HepG2 (cell line): ENCODE measurements around the gene NPAS2. TPM values are rescaled to one million over a fixed set of nuclear protein-coding genes. Genes with fewer than 3 reads are reported as not detected.

Experiments
- DMTF1 ChIP-seq: sonication (generic); formaldehyde crosslinking; IDR thresholded peaks from 2 replicates; pipeline ENCODE4 v1.4.0; 2020; ENCODE audit warnings: mild to moderate bottlenecking, missing genetic modification reagents
- ETV6 ChIP-seq: sonication (generic); formaldehyde crosslinking; conservative IDR thresholded peaks from 2 replicates; pipeline ENCODE4 v1.4.0; 2020; ENCODE audit warnings: missing genetic modification reagents
- FOSL1 ChIP-seq: sonication (generic); formaldehyde crosslinking; IDR thresholded peaks from 2 replicates; pipeline ENCODE4 v1.9.0; 2021; ENCODE audit warnings: missing genetic modification reagents, borderline replicate concordance
- MAZ ChIP-seq, 2 experiments: sonication (generic) in 1 of 2; formaldehyde crosslinking in 1 of 2; IDR thresholded peaks; 2 replicates each; pipeline versions ENCODE4 v1.5.0 to v1.6.1; 2012 to 2020; ENCODE audit warnings: low read depth in 2 of 2, mild to moderate bottlenecking in 2 of 2, borderline replicate concordance in 1 of 2, improper control_type of control experiment in 1 of 2, low read length in 1 of 2, missing genetic modification reagents in 1 of 2, moderate library complexity in 1 of 2
- MIER3 ChIP-seq: IDR thresholded peaks from 2 replicates; pipeline ENCODE4 v1.6.1; 2016; ENCODE audit warnings: missing compliant biosample characterization, borderline replicate concordance
- MTERF4 ChIP-seq: sonication (generic); formaldehyde crosslinking; IDR thresholded peaks from 2 replicates; pipeline ENCODE4 v1.8.0; 2023; ENCODE audit warnings: mild to moderate bottlenecking, missing genetic modification reagents
- NBN ChIP-seq: fragments of 450-650 bp; conservative IDR thresholded peaks from 2 replicates; pipeline ENCODE4 v1.6.1; 2017
- SIN3A ChIP-seq: IDR thresholded peaks from 2 replicates; pipeline ENCODE4 v1.6.1; 2011; ENCODE audit warnings: low read depth, mild to moderate bottlenecking, control low read depth, low read length, borderline replicate concordance
- SRY ChIP-seq: sonication (generic); formaldehyde crosslinking; IDR thresholded peaks from 2 replicates; pipeline ENCODE4 v1.8.0; 2022; ENCODE audit warnings: mild to moderate bottlenecking, missing genetic modification reagents
- SYNCRIP ChIP-seq: fragments of 200-400 bp; formaldehyde crosslinking; IDR thresholded peaks from 2 replicates; pipeline ENCODE4 v1.6.1; 2018; ENCODE audit warnings: mild to moderate bottlenecking, low read depth, low read length; ENCODE audit not compliant: insufficient read depth
- THAP9 ChIP-seq: sonication (generic); formaldehyde crosslinking; IDR thresholded peaks from 2 replicates; pipeline ENCODE4; 2020; ENCODE audit warnings: missing genetic modification reagents, mild to moderate bottlenecking, borderline replicate concordance
- ZNF224 ChIP-seq: sonication (generic); formaldehyde crosslinking; IDR thresholded peaks from 2 replicates; pipeline ENCODE4 v1.5.0; 2020; ENCODE audit warnings: mild to moderate bottlenecking, missing genetic modification reagents
- ZNF281 ChIP-seq: sonication (generic); formaldehyde crosslinking; IDR thresholded peaks from 2 replicates; pipeline ENCODE4 v1.4.0; 2020; ENCODE audit warnings: missing genetic modification reagents, borderline replicate concordance
- ZNF296 ChIP-seq: sonication (generic); formaldehyde crosslinking; conservative IDR thresholded peaks from 2 replicates; pipeline ENCODE4 v1.5.0; 2020; ENCODE audit warnings: mild to moderate bottlenecking, missing genetic modification reagents
- ZNF451 ChIP-seq: sonication (generic); formaldehyde crosslinking; IDR thresholded peaks from 2 replicates; pipeline ENCODE4 v1.5.0; 2020; ENCODE audit warnings: mild to moderate bottlenecking, missing genetic modification reagents
- ZNF484 ChIP-seq: sonication (generic); formaldehyde crosslinking; IDR thresholded peaks from 2 replicates; pipeline ENCODE4 v1.5.1; 2020; ENCODE audit warnings: mild to moderate bottlenecking, low read depth, missing genetic modification reagents, borderline replicate concordance
- ZNF782 ChIP-seq: sonication (generic); formaldehyde crosslinking; IDR thresholded peaks from 2 replicates; pipeline ENCODE4 v1.4.0; 2020; ENCODE audit warnings: missing genetic modification reagents, mild to moderate bottlenecking, borderline replicate concordance
- polyA plus RNA-seq, 8 experiments: library from polyadenylated mRNA; depleted of rRNA in 3 of 8; stranded (reverse) in 7 of 8; unstranded in 1 of 8; fragments of >200 nt; fragmentation: Illumina TruSeq in 4 of 8; extraction: Trizol in 4 of 8; gene quantifications; 2 replicates each; pipeline versions ENCODE4 v1.2.1 to v1.2.3, GENCODE V29; 2011 to 2016; ENCODE audit warnings: low read depth in 4 of 8, missing spikeins in 1 of 8, mixed read lengths in 1 of 8; ENCODE audit not compliant: insufficient read depth in 1 of 8
- total RNA-seq, 5 experiments: library from RNA; depleted of rRNA; stranded (reverse); fragments of >200 nt; fragmentation: Illumina TruSeq; extraction: Trizol; gene quantifications; 2 replicates each; pipeline ENCODE4 v1.2.3, GENCODE V29; 2016; ENCODE audit warnings: low read depth in 1 of 5

Gene NPAS2
- total and polyA plus RNA-seq, 2 of the 13 experiments (the other 11 are each of a cell fraction or from before 2014, with no cell fraction given) = 14.8 to 37.5 TPM

- no peak for TF ChIP-seq DMTF1 (CRISPR knock-in tag)
- no peak for TF ChIP-seq ETV6 (CRISPR knock-in tag)
- no peak for TF ChIP-seq MIER3 (CRISPR knock-in tag)
- no peak for TF ChIP-seq ZNF281 (CRISPR knock-in tag)
- TF ChIP-seq SRY = no peak
- TF ChIP-seq MAZ (IDR thresholded peaks at IDR 0.05; ENCODE audit: borderline replicate concordance, low read depth, low read length) = no peak
- no peak for TF ChIP-seq MAZ (CRISPR knock-in tag; IDR thresholded peaks at IDR 0.05; ENCODE audit: low read depth)
- no peak for TF ChIP-seq NBN
- TF ChIP-seq ZNF782 (CRISPR knock-in tag) = no peak
- no peak for TF ChIP-seq THAP9 (CRISPR knock-in tag)
- TF ChIP-seq ZNF296 (CRISPR knock-in tag) = no peak
- TF ChIP-seq ZNF451 = no peak
- TF ChIP-seq ZNF224 (CRISPR knock-in tag) = no peak
- no peak for TF ChIP-seq ZNF484 (CRISPR knock-in tag)
- peak; percentile 12; the same call in 1 of the 2 replicates for TF ChIP-seq SIN3A
- 0 out of 2 replicates have a peak, but pooled peaks have one; percentile 38 for TF ChIP-seq MTERF4 (CRISPR knock-in tag)
- no peak for TF ChIP-seq FOSL1 (CRISPR knock-in tag)
- no peak for TF ChIP-seq SYNCRIP
Observed at GRCh38 chr2:101004620-101005325, 184.8 kb downstream of the NPAS2 start (continued).
